Measurements from ENCODE around the gene ATXN1.

GRCh38 chr6:16596616-16597331 is 164.5 kb downstream of the ATXN1 start:
- TF ChIP-seq EZH2 (IDR thresholded peaks at IDR 0.05; ENCODE audit: low read length, unreplicated experiment) (no peak), EZH2phosphoT487 (IDR thresholded peaks at IDR 0.05; ENCODE audit: borderline replicate concordance, low read length) (no peak)
- TF ChIP-seq, protein P1, sequence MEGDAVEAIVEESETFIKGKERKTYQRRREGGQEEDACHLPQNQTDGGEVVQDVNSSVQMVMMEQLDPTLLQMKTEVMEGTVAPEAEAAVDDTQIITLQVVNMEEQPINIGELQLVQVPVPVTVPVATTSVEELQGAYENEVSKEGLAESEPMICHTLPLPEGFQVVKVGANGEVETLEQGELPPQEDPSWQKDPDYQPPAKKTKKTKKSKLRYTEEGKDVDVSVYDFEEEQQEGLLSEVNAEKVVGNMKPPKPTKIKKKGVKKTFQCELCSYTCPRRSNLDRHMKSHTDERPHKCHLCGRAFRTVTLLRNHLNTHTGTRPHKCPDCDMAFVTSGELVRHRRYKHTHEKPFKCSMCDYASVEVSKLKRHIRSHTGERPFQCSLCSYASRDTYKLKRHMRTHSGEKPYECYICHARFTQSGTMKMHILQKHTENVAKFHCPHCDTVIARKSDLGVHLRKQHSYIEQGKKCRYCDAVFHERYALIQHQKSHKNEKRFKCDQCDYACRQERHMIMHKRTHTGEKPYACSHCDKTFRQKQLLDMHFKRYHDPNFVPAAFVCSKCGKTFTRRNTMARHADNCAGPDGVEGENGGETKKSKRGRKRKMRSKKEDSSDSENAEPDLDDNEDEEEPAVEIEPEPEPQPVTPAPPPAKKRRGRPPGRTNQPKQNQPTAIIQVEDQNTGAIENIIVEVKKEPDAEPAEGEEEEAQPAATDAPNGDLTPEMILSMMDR (conservative IDR thresholded peaks at IDR 0.05; ENCODE audit: low read depth, low read length): no peak

Measured in PC-3 (cell line).